HG03571 (cell line): ENCODE results near the gene USP40.
"Not testable (repeated sequence)": the region's sequence is repeated elsewhere in the genome, so short reads cannot be mapped to it uniquely, and the experiment has no call there.

Source experiments
- ATAC-seq: cut with Tn5 transposase; IDR thresholded peaks from one replicate; pipeline ENCODE4 v1.9.1; 2021; ENCODE audit not compliant: unreplicated experiment

USP40 gene, protein sequence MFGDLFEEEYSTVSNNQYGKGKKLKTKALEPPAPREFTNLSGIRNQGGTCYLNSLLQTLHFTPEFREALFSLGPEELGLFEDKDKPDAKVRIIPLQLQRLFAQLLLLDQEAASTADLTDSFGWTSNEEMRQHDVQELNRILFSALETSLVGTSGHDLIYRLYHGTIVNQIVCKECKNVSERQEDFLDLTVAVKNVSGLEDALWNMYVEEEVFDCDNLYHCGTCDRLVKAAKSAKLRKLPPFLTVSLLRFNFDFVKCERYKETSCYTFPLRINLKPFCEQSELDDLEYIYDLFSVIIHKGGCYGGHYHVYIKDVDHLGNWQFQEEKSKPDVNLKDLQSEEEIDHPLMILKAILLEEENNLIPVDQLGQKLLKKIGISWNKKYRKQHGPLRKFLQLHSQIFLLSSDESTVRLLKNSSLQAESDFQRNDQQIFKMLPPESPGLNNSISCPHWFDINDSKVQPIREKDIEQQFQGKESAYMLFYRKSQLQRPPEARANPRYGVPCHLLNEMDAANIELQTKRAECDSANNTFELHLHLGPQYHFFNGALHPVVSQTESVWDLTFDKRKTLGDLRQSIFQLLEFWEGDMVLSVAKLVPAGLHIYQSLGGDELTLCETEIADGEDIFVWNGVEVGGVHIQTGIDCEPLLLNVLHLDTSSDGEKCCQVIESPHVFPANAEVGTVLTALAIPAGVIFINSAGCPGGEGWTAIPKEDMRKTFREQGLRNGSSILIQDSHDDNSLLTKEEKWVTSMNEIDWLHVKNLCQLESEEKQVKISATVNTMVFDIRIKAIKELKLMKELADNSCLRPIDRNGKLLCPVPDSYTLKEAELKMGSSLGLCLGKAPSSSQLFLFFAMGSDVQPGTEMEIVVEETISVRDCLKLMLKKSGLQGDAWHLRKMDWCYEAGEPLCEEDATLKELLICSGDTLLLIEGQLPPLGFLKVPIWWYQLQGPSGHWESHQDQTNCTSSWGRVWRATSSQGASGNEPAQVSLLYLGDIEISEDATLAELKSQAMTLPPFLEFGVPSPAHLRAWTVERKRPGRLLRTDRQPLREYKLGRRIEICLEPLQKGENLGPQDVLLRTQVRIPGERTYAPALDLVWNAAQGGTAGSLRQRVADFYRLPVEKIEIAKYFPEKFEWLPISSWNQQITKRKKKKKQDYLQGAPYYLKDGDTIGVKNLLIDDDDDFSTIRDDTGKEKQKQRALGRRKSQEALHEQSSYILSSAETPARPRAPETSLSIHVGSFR

DNA sequence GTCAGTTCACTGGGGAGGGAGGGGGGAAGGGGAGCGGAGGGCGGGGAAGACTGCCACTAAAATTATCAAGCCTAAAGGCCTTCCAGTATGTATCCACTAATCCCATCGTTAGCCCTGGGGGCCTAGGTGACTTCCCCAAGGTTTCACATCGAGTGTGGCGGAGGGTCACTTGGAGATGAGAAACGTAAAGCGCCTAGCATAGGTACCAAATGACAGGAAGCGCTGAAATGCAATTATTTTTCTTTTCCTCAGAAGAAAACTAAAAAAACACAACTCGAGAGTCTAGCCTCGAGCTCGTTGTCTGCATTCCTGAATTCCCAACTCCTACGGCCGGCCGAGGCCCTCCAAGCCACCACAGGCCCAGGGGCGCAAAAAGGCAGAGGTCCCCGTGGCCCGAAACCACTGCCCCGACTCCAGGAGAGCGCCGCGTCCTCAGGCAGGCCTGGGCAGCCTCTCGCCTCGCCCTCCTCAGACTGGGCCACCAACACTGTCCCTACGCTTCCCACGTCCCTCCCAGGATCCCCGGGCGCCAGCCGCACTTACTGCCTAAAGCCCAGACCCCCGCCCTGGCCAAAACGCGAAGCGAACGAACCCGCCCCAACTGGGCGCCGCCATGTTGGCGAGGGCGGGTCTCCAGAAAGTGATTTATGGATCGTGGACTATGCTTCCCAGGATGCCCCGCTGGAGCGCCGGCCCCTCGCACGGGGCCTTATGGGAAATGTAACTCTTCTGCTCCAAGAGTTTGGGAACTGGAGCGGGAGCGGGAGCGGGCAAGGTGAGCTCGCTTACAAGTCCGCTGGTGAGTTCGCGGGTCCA is at the start of gene USP40:
TSS of gene USP40 (minus strand) at position 642 of the 816 bp plus-strand sequence. CDS start 1,228 bp downstream, outside the sequence.
- peak; percentile 70 for ATAC-seq

- ATAC-seq: no peak
These were observed 44.7 kb upstream of the USP40 start for GRCh38 chr2:233611284-233611683.

DNA sequence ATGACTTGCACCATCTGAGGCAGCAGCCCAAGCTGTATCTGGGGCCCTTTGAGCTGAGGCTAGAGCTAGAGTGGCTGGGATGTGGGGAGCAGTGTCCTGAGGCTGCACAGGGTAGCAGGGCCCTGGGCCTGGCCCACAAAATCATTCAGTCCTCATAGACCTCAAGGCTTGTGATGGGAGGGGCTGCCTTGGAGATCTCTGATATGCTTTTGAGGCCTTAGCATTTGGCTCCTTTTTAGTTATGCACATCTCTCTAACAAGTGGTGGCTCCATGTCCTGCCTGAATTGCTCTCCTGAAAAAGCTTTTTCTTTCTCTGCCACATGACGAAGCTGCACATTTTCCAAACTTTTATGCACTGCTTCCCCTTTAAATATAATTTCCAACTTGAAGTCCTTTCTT is 39.1 kb upstream of the USP40 start:
- no peak for ATAC-seq

DNA sequence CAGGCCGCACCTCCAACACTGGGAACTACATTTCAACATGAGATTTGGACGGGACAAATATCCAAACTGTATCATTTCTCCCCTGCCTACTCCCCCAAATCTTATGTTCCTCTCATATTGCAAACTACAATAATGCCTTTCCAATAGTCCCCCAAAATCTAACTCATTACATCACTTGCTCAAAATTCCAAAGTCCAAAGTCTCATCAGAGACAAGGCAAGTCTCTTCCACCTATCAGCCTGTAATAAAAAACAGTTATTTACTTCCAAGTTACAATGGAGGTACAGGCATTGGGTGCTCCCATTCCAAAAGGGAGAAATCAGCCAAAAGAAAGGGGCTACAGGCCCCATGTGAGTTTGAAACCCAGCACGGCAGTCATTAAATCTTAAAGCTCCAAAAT is 38.2 kb upstream of the USP40 start:
- ATAC-seq: no peak

- no peak for ATAC-seq
These were observed 36.9 kb upstream of the USP40 start for GRCh38 chr2:233603520-233603919.

GRCh38 chr2:233602076-233602475 is 35.5 kb upstream of the USP40 start:
- ATAC-seq: no peak

- no peak for ATAC-seq
These were observed 33.8 kb upstream of the USP40 start for GRCh38 chr2:233600386-233600785.

DNA sequence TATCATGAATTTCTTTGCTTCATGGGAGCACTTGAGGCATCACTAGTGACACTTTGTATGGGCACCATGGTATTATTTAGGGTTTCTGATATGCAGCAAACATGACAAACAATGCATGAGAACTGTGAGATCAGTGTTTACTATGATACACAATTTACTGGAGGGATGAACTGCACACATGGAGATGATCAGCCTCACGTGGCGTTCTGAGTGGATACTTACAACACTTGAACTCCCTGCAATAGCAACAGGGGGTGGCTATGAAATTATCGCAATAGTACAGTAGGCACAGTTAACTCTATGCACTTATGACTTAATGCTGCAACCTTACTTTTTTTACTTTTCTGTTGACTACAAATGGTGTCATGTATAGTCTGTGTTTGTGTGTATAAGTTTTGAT is 32.4 kb upstream of the USP40 start:
- no peak for ATAC-seq

DNA sequence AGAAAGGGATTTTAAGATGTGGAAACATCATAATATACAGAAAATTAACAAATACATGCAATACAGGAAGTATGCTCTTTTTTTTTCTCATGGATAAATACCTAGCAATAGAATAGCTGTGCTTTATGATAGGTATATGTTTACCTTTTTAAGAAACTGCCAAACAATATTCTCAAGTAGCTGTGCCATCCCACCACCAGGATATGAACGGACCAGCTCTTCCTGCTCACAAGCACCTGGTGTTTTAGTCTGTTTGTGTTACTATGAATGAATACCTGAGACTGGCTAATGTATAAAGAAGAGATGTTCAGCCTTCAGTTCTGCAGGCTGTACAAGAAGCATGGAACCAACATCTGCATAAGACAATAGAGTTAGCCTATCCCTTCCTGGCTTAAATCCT is 30.9 kb upstream of the USP40 start:
- ATAC-seq: no peak

DNA sequence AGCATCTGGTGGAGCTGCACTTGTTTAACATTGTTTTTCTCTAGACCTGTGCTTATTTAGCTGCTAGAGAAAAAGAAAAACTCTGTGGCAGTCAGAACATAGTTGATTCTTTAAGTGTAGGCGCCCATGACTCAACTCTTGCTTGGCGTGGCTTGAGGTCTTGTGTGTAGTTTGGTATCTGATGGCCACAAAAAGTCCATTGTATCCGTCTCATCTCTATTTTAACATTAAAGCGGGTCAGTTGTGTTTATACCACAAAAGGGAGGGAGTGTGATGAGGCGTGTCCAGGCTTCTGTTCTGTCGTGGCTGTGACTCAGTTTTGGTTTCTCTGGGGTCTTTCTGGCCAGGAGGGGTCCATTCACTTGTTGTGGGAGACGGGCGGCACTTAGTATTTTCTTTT is 26.6 kb upstream of the USP40 start:
- ATAC-seq: no peak

DNA sequence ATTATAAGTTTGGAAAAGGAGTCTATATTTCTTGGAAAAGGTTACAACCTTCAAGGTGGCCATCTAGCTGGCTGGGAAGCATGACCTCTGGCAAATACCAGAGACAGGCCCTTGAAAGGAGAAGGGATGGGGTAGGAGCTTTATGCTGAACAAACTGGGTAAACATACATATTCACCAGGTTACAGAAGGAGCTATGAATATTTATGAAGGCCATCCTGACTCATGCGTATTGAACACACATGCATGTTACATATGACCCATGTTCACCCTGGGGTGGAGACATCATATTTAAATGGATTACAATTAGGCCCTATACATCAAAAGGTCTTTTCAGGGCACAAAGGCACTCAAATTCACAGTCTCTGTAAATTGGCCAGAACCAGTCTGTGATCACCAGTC is 26.1 kb upstream of the USP40 start:
- not testable (repeated sequence) for ATAC-seq

DNA sequence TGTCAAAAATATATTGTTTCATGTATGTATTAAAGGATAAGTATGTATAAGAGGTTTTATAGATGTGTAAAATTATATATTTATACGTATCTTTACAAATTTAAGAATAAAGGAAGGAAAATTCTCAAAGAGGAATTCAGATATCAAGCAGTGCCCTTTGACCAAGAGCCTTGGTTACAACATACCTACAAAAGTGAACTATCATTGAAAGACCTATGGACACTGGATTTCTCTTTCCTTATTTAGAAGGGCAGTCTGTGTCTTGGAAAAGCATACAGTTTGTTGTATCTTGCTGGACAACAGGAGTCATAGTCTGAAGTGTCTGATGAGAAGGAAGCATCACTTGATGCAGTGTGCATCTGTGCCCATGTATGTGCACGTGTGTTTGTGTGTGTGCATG is 21.8 kb upstream of the USP40 start:
- no peak for ATAC-seq

GRCh38 chr2:233584210-233584609 is 17.6 kb upstream of the USP40 start:
- ATAC-seq: no peak

DNA sequence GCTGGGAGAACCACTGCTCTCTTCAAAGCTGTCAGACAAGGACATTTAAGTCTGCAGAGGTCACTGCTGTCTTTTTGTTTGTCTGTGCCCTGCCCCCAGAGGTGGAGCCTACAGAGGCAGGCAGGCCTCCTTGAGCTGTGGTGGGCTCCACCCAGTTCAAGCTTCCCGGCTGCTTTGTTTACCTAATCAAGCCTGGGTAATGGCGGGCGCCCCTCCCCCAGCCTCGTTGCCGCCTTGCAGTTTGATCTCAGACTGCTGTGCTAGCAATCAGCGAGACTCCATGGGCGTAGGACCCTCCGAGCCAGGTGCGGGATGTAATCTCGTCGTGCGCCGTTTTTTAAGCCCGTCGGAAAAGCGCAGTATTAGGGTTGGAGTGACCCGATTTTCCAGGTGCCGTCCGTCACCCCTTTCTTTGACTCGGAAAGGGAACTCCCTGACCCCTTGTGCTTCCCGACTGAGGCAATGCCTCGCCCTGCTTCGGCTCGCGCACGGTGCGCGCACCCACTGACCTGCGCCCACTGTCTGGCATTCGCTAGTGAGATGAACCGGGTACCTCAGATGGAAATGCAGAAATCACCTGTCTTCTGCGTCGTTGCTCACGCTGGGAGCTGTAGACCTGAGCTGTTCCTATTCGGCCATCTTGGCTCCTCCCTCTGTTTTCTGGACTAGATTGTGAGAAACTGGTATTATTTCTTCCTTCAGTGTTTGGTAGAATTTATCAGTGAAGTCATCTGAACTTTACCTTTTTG is 16.8 kb upstream of the USP40 start:
- not testable (repeated sequence) for ATAC-seq

- not testable (repeated sequence) for ATAC-seq
These were observed 10.8 kb upstream of the USP40 start for GRCh38 chr2:233577341-233577740.

- no peak for ATAC-seq
These were observed 5.9 kb upstream of the USP40 start for GRCh38 chr2:233572468-233572867.

- ATAC-seq: no peak
These were observed 4.9 kb upstream of the USP40 start for GRCh38 chr2:233571462-233571861.

GRCh38 chr2:233571001-233571400 is 4.4 kb upstream of the USP40 start:
- no peak for ATAC-seq

- ATAC-seq: no peak
These were observed 869 bp downstream of the USP40 start for GRCh38 chr2:233565685-233566140.
